HCT116 (cell line): Measurements from ENCODE around the gene IRF2. TPM values are rescaled to one million over a fixed set of nuclear protein-coding genes. Genes with fewer than 3 reads are reported as not detected.

ENCODE experiments used
- ATAC-seq: fragments of 200-7000 bp; cut with Tn5 transposase; 2 replicates; pipeline ENCODE4 v1.9.1; 2020; ENCODE audit warnings: mild to moderate bottlenecking, moderate library complexity
- BruUV-seq: library from RNA; stranded (reverse); fragments of 400-500 nt; replicated peaks from 2 replicates; lab custom pipeline; 2021; lab: Mats Ljungman, UMichigan
- CTCF ChIA-PET: fragments of 300-600 bp; sonication (Branson Sonifier 250); formaldehyde crosslinking; loops from one replicate; lab custom pipeline; 2021; ENCODE audit warnings: antibody characterized with exemption; lab: Charles Lee
- POLR2A ChIA-PET: fragments of 300-600, 350-600 bp; sonication (Branson Sonifier 250); formaldehyde crosslinking; loops from one replicate; lab custom pipeline; 2021; ENCODE audit warnings: antibody characterized with exemption; lab: Charles Lee
- RAD21 ChIA-PET, 2 experiments: fragments of 300-600 bp; sonication (Branson Sonifier 250); formaldehyde crosslinking; loops; one replicate each; lab custom pipeline; 2023; ENCODE audit warnings: low total read pairs in 2 of 2; ENCODE audit not compliant: uncharacterized antibody in 2 of 2, unreplicated experiment in 2 of 2, low non-redundant PET in 1 of 2; lab: Charles Lee
- DNase-seq: peaks from one replicate; pipeline ENCODE4 v3.0.0-alpha.2; 2010; ENCODE audit warnings: low read depth, low spot score
- H2AFZ ChIP-seq: fragments of 200-600 bp; shearing (Covaris generic), sonication (generic); 2 replicates; pipeline ENCODE4 v1.6.1; 2017; ENCODE audit warnings: low read depth, mixed run types, mixed read lengths, antibody characterized with exemption, low read length; ENCODE audit not compliant: poor library complexity, severe bottlenecking
- H3K27ac ChIP-seq: 2 replicates; pipeline ENCODE4 v1.5.1; 2012; ENCODE audit warnings: low read depth, low read length
- H3K27me3 ChIP-seq: fragments of 200-600 bp; sonication (generic); 2 replicates; pipeline ENCODE4 v1.6.1; 2016; ENCODE audit warnings: mixed run types, low read length, mixed read lengths; ENCODE audit not compliant: insufficient read depth
- H3K36me3 ChIP-seq, 2 experiments: fragments of 200-500 bp in 1 of 2; fragments of 200-600 bp in 1 of 2; sonication (Bioruptor generic) in 1 of 2; sonication (generic) in 1 of 2; 2 replicates each; pipeline versions ENCODE4 v1.5.1 to v1.6.1; 2014 to 2016; ENCODE audit warnings: low read length in 2 of 2, inconsistent platforms in 1 of 2, mixed read lengths in 1 of 2, mixed run types in 1 of 2; ENCODE audit not compliant: insufficient read depth in 2 of 2, control insufficient read depth in 1 of 2
- H3K4me1 ChIP-seq, 2 experiments: fragments of 200-600 bp in 1 of 2; sonication (generic) in 1 of 2; 2 replicates each; pipeline versions ENCODE4 v1.5.1 to v1.6.1; 2012 to 2017; ENCODE audit warnings: low read length in 2 of 2, inconsistent platforms in 1 of 2, mild to moderate bottlenecking in 1 of 2, mixed read lengths in 1 of 2, mixed run types in 1 of 2, moderate library complexity in 1 of 2; ENCODE audit not compliant: insufficient read depth in 2 of 2, control insufficient read depth in 1 of 2
- H3K4me2 ChIP-seq: fragments of 200-600 bp; sonication (generic); 2 replicates; pipeline ENCODE4 v1.6.1; 2017; ENCODE audit warnings: mixed run types, low read length, mixed read lengths
- H3K4me3 ChIP-seq, 2 experiments: fragments of 200-600 bp in 1 of 2; sonication (generic) in 1 of 2; replicated peaks in 1 of 2; 2 replicates each; pipeline ENCODE4 v1.5.1; 2011 to 2016; ENCODE audit warnings: low read length in 2 of 2, control low read depth in 1 of 2, low read depth in 1 of 2, mild to moderate bottlenecking in 1 of 2, mixed read lengths in 1 of 2, mixed run types in 1 of 2
- H3K79me2 ChIP-seq: fragments of 200-600 bp; sonication (generic); 2 replicates; pipeline ENCODE4 v1.6.1; 2017; ENCODE audit warnings: mild to moderate bottlenecking, mixed run types, low read length, moderate library complexity, mixed read lengths; ENCODE audit not compliant: insufficient read depth
- H3K9ac ChIP-seq: fragments of 200-600 bp; sonication (generic); 2 replicates; pipeline ENCODE4 v1.6.1; 2016; ENCODE audit warnings: low read length, mixed read lengths
- H3K9me2 ChIP-seq: fragments of 200-600 bp; sonication (generic), shearing (Covaris generic); 2 replicates; pipeline ENCODE4 v1.6.1; 2017; ENCODE audit warnings: mixed run types, mild to moderate bottlenecking, moderate library complexity; ENCODE audit not compliant: insufficient read depth
- H3K9me3 ChIP-seq, 2 experiments: fragments of 200-500 bp in 1 of 2; fragments of 200-600 bp in 1 of 2; sonication (Bioruptor generic) in 1 of 2; sonication (generic) in 1 of 2; 2 replicates each; pipeline ENCODE4 v1.6.1; 2014 to 2017; ENCODE audit warnings: low read length in 2 of 2, mixed read lengths in 2 of 2, inconsistent platforms in 1 of 2, low read depth in 1 of 2, mild to moderate bottlenecking in 1 of 2, mixed run types in 1 of 2, moderate library complexity in 1 of 2; ENCODE audit not compliant: control insufficient read depth in 1 of 2, insufficient read depth in 1 of 2
- H4K20me1 ChIP-seq: fragments of 200-600 bp; sonication (generic), shearing (Covaris generic); 2 replicates; pipeline ENCODE4 v1.6.1; 2017; ENCODE audit warnings: mixed run types, mild to moderate bottlenecking, moderate library complexity; ENCODE audit not compliant: insufficient read depth
- CBX3 ChIP-seq: IDR thresholded peaks from 2 replicates; pipeline ENCODE4 v1.6.1; 2012; ENCODE audit warnings: low read depth
- CEBPB ChIP-seq: IDR thresholded peaks from 2 replicates; pipeline ENCODE4 v1.6.1; 2012; ENCODE audit warnings: low read depth
- ELF1 ChIP-seq: IDR thresholded peaks from 2 replicates; pipeline ENCODE4 v1.6.1; 2012; ENCODE audit warnings: low read depth, borderline replicate concordance
- EZH2 ChIP-seq: fragments of 200-600 bp; sonication (generic); IDR thresholded peaks from 2 replicates; pipeline ENCODE4 v1.6.1; 2017; ENCODE audit warnings: antibody characterized with exemption, mixed run types
- EZH2phosphoT487 ChIP-seq: fragments of 200-600 bp; IDR thresholded peaks from 2 replicates; pipeline ENCODE4 v1.6.1; 2018; ENCODE audit warnings: antibody characterized with exemption, borderline replicate concordance
- FOSL1 ChIP-seq: IDR thresholded peaks from 2 replicates; pipeline ENCODE4 v1.6.1; 2012; ENCODE audit warnings: low read depth
- JUND ChIP-seq: IDR thresholded peaks from 2 replicates; pipeline ENCODE4 v1.6.1; 2012
- POLR2A ChIP-seq: IDR thresholded peaks from 2 replicates; pipeline ENCODE4 v1.7.0; 2011; ENCODE audit warnings: borderline replicate concordance; ENCODE audit not compliant: insufficient read depth, insufficient read length; ENCODE audit errors: extremely low read depth
- POLR2AphosphoS5 ChIP-seq: IDR thresholded peaks from 2 replicates; pipeline ENCODE4 v1.6.1; 2011; ENCODE audit warnings: mild to moderate bottlenecking, low read depth, low read length, moderate library complexity
- RAD21 ChIP-seq: IDR thresholded peaks from 2 replicates; pipeline ENCODE4 v1.6.1; 2012; ENCODE audit warnings: low read depth, mild to moderate bottlenecking
- SIN3A ChIP-seq: IDR thresholded peaks from 2 replicates; pipeline ENCODE4 v1.6.1; 2012; ENCODE audit warnings: low read depth
- SRF ChIP-seq: IDR thresholded peaks from 2 replicates; pipeline ENCODE4 v1.6.1; 2012; ENCODE audit warnings: low read depth
- TCF7L2 ChIP-seq: IDR thresholded peaks from 2 replicates; pipeline ENCODE4 v1.7.0; 2011; ENCODE audit warnings: borderline replicate concordance, inconsistent platforms; ENCODE audit not compliant: insufficient read depth, insufficient read length; ENCODE audit errors: extremely low read depth
- ZFX ChIP-seq: fragments of 450-650 bp; IDR thresholded peaks from 2 replicates; pipeline ENCODE4 v1.6.1; 2017
- ZNF274 ChIP-seq: fragments of 200-500 bp; sonication (Bioruptor generic); IDR thresholded peaks from 2 replicates; pipeline ENCODE4 v1.6.1; 2014; ENCODE audit warnings: mild to moderate bottlenecking, low read depth, low read length, inconsistent platforms
- intact Hi-C: fragments of 100-400 bp; cut with micrococcal nuclease; formaldehyde crosslinking; loops from 2 replicates; pipeline ENCODE4 v1.10.0; 2022
- total RNA-seq: library from RNA; stranded (reverse); gene quantifications from one replicate; pipeline ENCODE4 v1.2.1, GENCODE V29; 2021; ENCODE audit not compliant: unreplicated experiment
- TF ChIP-seq, protein P1 (sequence below): IDR thresholded peaks from 2 replicates; pipeline ENCODE4 v1.6.1; 2011; ENCODE audit warnings: mild to moderate bottlenecking, low read length, moderate library complexity; ENCODE audit not compliant: insufficient replicate concordance; ENCODE audit errors: extremely low read depth

Gene IRF2
- total RNA-seq, 1 experiment from 2014 or later: 10.6 TPM

- no peak for TF ChIP-seq POLR2A
- TF ChIP-seq ZNF274: no peak
- no peak for TF ChIP-seq EZH2phosphoT487
- TF ChIP-seq SIN3A: no peak
Measured at GRCh38 chr4:184420402-184420801, 53.9 kb downstream of the IRF2 start (continued).

GRCh38 chr4:184419976-184420375, 54.4 kb downstream of the IRF2 start:
- no TSS peak for BruUV-seq
- Histone ChIP-seq H3K4me2 (no peak overlapping the region), H3K9me2 (no peaks in the 10 kb centered on the region), H3K4me1 (peaks cover 11 to 20% of the 10 kb centered on the region in 2 experiments), H2AFZ (no peak overlapping the region), H3K36me3 (no peaks in the 10 kb centered on the region), H3K9me3 (no peaks in the 10 kb centered on the region), H3K79me2 (no peaks in the 10 kb centered on the region), H3K27me3 (no peaks in the 10 kb centered on the region), H3K9ac (no peak overlapping the region), H3K27ac (no peak overlapping the region), H3K4me3 (no peak overlapping the region), H4K20me1 (no peaks in the 10 kb centered on the region)
- ChIA-PET CTCF (no interaction called here), RAD21 (no interaction called here), POLR2A (no interaction called here)
- DNase-seq (no peak), ATAC-seq (no peak)
- intact Hi-C loops: loop anchor here (10.0 kb wide), 1 partner anchor 115 kb away; no protein-coding TSS in a partner anchor
- TF ChIP-seq ZNF274 (no peak), ZFX (no peak), SRF (no peak), POLR2AphosphoS5 (no peak), EZH2 (no peak), RAD21 (no peak), ELF1 (no peak), TCF7L2 (no peak), CEBPB (no peak), CBX3 (no peak), JUND (no peak), EZH2phosphoT487 (no peak), SIN3A (no peak), FOSL1 (no peak)
- TF ChIP-seq, protein P1, sequence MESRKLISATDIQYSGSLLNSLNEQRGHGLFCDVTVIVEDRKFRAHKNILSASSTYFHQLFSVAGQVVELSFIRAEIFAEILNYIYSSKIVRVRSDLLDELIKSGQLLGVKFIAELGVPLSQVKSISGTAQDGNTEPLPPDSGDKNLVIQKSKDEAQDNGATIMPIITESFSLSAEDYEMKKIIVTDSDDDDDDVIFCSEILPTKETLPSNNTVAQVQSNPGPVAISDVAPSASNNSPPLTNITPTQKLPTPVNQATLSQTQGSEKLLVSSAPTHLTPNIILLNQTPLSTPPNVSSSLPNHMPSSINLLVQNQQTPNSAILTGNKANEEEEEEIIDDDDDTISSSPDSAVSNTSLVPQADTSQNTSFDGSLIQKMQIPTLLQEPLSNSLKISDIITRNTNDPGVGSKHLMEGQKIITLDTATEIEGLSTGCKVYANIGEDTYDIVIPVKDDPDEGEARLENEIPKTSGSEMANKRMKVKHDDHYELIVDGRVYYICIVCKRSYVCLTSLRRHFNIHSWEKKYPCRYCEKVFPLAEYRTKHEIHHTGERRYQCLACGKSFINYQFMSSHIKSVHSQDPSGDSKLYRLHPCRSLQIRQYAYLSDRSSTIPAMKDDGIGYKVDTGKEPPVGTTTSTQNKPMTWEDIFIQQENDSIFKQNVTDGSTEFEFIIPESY: no peak
